22Rv1 (cell line): Measurements from ENCODE around the gene PCYT2.

Experiments
- ZFX ChIP-seq: fragments of 450-650 bp; IDR thresholded peaks from 2 replicates; pipeline ENCODE4 v1.6.1; 2017; ENCODE audit warnings: antibody characterized with exemption, borderline replicate concordance
- TF ChIP-seq, protein P1 (sequence below): fragments of 450-650 bp; IDR thresholded peaks from 2 replicates; pipeline ENCODE4 v1.5.1; 2017; ENCODE audit warnings: mild to moderate bottlenecking

DNA sequence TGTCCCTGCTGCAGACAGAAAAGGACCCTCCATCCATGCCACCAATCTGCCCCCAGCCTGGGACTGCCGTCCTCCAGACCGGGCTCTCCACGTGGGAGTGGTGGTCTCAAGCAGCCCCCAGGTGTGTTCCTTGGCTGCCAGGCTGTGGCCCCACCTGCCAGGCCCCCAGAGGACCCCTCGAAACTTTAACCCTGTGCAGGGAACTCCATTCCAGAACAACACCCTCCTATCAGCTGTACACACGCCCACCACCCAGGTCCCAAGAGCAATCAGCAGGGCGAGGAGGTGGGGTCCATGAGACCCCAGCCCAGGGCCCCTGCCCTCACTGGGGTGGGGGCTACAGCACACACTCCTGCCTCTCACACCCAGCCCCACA, 24.5 kb upstream of the PCYT2 start:
- TF ChIP-seq, protein P1, sequence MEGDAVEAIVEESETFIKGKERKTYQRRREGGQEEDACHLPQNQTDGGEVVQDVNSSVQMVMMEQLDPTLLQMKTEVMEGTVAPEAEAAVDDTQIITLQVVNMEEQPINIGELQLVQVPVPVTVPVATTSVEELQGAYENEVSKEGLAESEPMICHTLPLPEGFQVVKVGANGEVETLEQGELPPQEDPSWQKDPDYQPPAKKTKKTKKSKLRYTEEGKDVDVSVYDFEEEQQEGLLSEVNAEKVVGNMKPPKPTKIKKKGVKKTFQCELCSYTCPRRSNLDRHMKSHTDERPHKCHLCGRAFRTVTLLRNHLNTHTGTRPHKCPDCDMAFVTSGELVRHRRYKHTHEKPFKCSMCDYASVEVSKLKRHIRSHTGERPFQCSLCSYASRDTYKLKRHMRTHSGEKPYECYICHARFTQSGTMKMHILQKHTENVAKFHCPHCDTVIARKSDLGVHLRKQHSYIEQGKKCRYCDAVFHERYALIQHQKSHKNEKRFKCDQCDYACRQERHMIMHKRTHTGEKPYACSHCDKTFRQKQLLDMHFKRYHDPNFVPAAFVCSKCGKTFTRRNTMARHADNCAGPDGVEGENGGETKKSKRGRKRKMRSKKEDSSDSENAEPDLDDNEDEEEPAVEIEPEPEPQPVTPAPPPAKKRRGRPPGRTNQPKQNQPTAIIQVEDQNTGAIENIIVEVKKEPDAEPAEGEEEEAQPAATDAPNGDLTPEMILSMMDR = no peak
- no peak for TF ChIP-seq ZFX
